Mammary epithelial cell (primary cell): ENCODE results near the gene ZHX3.

ENCODE experiments used
- CTCF ChIP-seq, 2 donors: IDR thresholded peaks in 1 of 2; conservative IDR thresholded peaks in 1 of 2; 2 replicates each; pipeline ENCODE4 v1.5.1; 2011 to 2012; ENCODE audit warnings: inconsistent platforms in 2 of 2, low read length in 2 of 2, mild to moderate bottlenecking in 2 of 2, control low read depth in 1 of 2, low read depth in 1 of 2; ENCODE audit not compliant: insufficient read depth in 1 of 2; ENCODE audit errors: extremely low read depth in 1 of 2
- EZH2 ChIP-seq: IDR thresholded peaks from 2 replicates; pipeline ENCODE4 v1.6.1; 2012; ENCODE audit warnings: low read length, inconsistent platforms, borderline replicate concordance

GRCh38 chr20:41308726-41309413 is 8.7 kb downstream of the ZHX3 start:
- TF ChIP-seq CTCF (conservative IDR thresholded peaks at IDR 0.05 in 1 of 2, IDR thresholded peaks at IDR 0.05 in 1 of 2; ENCODE audit: extremely low read depth in 1 of 2, insufficient read depth in 1 of 2, low read depth in 1 of 2, low read length in 2 of 2) (no peak), EZH2 (no peak)
